SH-SY5Y (cell line): Measurements from ENCODE around the gene SPEN.

Experiments
- GATA2 ChIP-seq: IDR thresholded peaks from 2 replicates; pipeline ENCODE4 v1.6.1; 2011; ENCODE audit warnings: mild to moderate bottlenecking, low read depth, low read length
- GATA3 ChIP-seq: IDR thresholded peaks from 2 replicates; pipeline ENCODE4 v1.6.1; 2011; ENCODE audit warnings: low read depth, mild to moderate bottlenecking, low read length, moderate library complexity

GRCh38 chr1:15985611-15986297, 138.2 kb downstream of the SPEN start:
- TF ChIP-seq GATA2 = no peak
- TF ChIP-seq GATA3 = no peak
